Ovary (tissue), 3 donors: ENCODE measurements around the gene SLC6A1.

Experiments
- EP300 ChIP-seq: sonication (generic); formaldehyde crosslinking; IDR thresholded peaks from one replicate; pipeline ENCODE4 v1.6.1; 2017; ENCODE audit warnings: antibody characterized with exemption
- POLR2A ChIP-seq: fragments of 450-650 bp; IDR thresholded peaks from one replicate; pipeline ENCODE4 v1.6.1; 2017; ENCODE audit warnings: antibody characterized with exemption, mild to moderate bottlenecking, moderate library complexity
- TF ChIP-seq, protein P1 (sequence below), 3 donors: fragments of 450-650 bp in 2 of 3; fragments of 200-600 bp in 1 of 3; IDR thresholded peaks; one replicate each; pipeline versions ENCODE4 v1.5.1 to v1.8.0; 2016 to 2022; ENCODE audit warnings: antibody characterized with exemption in 3 of 3, mild to moderate bottlenecking in 1 of 3
- donor health status: DM: no; HTN: no; CAD: no.

DNA sequence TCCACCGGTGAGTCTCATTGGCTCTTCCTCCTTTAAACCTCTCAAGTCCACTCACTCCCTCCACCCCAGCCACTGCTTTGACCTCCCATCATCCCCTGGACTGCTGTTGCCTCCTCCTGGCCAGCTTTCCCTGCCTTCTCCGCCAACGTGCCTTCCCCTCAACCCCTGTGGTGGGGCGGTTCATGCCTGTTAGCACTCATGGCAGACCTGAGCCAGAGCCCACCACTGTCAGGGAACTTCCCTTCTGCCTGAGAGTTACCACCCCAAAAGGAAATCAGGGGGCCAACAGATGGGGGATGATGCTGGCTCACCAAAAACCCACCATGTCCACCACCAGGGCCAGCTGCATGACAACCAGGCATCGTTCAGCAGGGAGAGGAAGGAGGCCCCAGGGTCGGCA, 44.2 kb upstream of the SLC6A1 start:
- TF ChIP-seq, protein P1, sequence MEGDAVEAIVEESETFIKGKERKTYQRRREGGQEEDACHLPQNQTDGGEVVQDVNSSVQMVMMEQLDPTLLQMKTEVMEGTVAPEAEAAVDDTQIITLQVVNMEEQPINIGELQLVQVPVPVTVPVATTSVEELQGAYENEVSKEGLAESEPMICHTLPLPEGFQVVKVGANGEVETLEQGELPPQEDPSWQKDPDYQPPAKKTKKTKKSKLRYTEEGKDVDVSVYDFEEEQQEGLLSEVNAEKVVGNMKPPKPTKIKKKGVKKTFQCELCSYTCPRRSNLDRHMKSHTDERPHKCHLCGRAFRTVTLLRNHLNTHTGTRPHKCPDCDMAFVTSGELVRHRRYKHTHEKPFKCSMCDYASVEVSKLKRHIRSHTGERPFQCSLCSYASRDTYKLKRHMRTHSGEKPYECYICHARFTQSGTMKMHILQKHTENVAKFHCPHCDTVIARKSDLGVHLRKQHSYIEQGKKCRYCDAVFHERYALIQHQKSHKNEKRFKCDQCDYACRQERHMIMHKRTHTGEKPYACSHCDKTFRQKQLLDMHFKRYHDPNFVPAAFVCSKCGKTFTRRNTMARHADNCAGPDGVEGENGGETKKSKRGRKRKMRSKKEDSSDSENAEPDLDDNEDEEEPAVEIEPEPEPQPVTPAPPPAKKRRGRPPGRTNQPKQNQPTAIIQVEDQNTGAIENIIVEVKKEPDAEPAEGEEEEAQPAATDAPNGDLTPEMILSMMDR (IDR thresholded peaks at IDR 0.05): no peak
- TF ChIP-seq POLR2A (no peak), EP300 (no peak)
